HG03575 (cell line): ENCODE data around the gene GID8.

ENCODE experiments used
- ATAC-seq: cut with Tn5 transposase; IDR thresholded peaks from one replicate; pipeline ENCODE4 v1.9.1; 2021; ENCODE audit not compliant: unreplicated experiment, insufficient number of reproducible peaks, low FRiP score; ENCODE audit errors: extremely low read depth

GID8 gene

GRCh38 chr20:62935204-62935967, 2.6 kb upstream of the GID8 start:
- no peak for ATAC-seq

- no peak for ATAC-seq
Observed at GRCh38 chr20:62935968-62936585, 1.9 kb upstream of the GID8 start.

- ATAC-seq, result no peak
Observed at GRCh38 chr20:62937268-62938104, 461 bp upstream of the GID8 start.

GRCh38 chr20:62940875-62941274, 2.9 kb downstream of the GID8 start:
- ATAC-seq, result no peak

GRCh38 chr20:62941792-62942191, 3.8 kb downstream of the GID8 start:
- ATAC-seq, result no peak

DNA sequence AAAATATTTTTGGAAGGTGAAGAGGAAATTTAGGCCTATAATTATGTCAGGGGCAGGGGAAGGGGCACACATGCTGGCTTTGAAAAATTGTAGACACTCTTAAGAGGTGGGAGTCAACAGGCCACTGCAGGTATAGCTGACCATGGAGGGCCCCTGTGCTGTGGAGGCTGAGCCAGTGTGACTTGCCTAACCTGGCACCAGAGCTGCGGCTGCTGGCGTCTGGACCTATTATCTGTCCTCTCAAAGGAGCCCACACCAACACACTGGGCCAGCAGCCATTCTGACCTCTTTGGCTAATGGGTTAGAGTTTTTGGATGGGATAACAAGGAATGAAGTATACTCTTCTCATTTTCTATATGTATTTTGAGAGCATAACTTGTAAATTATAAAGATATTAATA, 4.5 kb downstream of the GID8 start:
- ATAC-seq, result no peak

GRCh38 chr20:62943396-62943795, 5.4 kb downstream of the GID8 start:
- ATAC-seq, result no peak

DNA sequence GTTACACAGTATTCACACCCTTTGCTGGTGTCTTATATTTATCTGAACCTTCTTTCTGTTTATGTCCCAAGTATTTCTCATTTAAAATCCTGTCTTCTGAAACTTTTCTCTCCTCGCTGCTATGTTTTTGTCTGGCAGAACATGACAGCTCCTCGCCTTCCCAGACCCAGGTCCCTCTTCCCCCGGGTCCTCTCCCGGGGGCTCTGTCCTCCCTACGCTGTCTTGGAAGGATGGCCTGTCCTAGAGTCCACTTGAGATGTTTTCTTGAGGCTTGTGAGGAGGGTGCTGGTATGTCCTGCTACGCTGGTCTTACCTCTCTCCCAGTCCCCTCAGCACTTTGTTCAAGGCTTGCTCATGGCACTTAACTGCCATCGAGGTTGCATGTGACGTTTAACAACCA, 6.2 kb downstream of the GID8 start:
- ATAC-seq, result no peak

DNA sequence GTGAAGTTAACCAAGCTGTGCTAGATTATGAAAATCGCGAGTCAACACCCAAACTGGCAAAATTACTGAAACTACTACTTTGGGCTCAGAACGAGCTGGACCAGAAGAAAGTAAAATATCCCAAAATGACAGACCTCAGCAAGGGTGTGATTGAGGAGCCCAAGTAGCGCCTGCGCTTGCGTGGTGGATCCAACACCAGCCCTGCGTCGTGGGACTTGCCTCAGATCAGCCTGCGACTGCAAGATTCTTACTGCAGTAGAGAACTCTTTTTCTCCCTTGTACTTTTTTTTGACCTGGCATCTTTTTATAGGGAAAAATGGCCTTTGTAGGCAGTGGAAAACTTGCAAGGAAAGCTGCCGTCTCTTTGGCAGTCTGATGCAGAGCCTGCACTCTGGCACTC, 6.8 kb downstream of the GID8 start:
- no peak for ATAC-seq

- no peak for ATAC-seq
Observed at GRCh38 chr20:62945771-62946339, 7.9 kb downstream of the GID8 start.

DNA sequence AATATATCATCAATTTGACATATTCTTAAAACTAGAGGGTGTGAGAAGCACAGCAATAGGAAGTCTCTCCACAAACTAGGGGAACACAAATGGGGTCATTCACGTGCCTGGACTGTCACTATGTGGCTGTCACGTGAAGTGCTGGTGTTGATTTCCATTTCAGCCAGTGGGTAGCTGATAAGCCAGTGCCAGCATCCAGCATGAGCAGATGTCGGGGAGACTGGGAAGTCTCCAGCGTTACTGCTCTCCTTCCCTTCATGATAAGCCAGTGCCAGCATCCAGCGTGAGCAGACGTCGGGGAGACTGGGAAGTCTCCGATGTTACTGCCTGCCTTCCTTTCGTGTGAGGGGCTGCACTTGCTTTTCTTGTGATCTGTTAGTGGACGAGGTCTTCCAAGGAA, 9.0 kb downstream of the GID8 start:
- no peak for ATAC-seq

- no peak for ATAC-seq
Observed at GRCh38 chr20:62947532-62948300, 9.8 kb downstream of the GID8 start.

DNA sequence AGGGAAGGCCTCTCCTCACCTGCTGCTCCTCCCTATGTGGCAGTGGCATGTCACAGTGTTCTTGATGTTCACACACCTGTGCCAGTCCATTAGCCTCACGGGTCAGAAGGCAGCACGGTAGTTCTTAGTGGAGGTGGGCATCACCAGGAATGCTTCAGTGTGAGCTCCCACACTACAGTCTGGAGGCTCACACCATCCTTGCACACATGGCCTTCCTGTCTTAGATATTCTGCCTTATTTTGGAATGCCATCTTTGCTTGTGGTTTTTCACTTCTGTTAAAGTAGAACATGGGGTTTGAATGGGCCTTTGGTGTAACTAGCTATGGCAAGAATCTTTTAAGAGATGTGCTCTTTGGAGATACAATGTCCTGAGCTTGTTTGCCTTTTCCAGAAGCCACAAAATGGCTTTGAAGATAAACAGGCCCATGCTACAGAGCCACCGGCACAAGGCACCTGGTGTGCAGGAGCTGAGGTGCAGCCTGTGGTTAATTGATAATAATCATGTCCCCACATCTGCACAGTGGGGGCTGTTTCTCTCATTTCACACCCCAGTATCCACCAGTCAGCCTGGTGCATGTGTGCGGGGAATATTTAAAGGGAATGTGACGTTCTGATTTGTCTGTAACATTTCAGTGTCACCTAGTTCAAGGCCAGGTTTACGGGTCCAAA, 11.3 kb downstream of the GID8 start:
- ATAC-seq, result no peak

DNA sequence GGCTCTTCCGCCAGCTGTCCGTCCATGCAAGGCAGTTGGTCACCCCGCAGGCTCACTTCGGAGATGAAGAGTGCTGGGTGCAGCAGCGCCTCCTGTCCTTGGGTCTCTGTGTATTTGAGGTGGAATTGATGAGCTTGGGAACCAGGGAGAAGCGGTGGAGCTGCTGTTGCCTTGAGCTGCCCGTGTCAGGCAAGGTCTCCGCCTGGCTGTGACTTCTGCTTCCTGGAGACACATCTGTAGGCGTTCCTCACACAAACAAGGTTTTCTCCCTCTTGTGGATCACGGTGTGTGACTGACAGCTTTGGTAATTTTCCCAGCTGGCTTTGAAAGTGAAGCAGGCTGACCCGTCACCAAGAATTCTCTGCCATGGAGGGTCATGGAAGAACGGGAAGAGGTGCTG, 12.0 kb downstream of the GID8 start:
- ATAC-seq, result no peak

GRCh38 chr20:62950741-62951140, 12.8 kb downstream of the GID8 start:
- ATAC-seq, result no peak

DNA sequence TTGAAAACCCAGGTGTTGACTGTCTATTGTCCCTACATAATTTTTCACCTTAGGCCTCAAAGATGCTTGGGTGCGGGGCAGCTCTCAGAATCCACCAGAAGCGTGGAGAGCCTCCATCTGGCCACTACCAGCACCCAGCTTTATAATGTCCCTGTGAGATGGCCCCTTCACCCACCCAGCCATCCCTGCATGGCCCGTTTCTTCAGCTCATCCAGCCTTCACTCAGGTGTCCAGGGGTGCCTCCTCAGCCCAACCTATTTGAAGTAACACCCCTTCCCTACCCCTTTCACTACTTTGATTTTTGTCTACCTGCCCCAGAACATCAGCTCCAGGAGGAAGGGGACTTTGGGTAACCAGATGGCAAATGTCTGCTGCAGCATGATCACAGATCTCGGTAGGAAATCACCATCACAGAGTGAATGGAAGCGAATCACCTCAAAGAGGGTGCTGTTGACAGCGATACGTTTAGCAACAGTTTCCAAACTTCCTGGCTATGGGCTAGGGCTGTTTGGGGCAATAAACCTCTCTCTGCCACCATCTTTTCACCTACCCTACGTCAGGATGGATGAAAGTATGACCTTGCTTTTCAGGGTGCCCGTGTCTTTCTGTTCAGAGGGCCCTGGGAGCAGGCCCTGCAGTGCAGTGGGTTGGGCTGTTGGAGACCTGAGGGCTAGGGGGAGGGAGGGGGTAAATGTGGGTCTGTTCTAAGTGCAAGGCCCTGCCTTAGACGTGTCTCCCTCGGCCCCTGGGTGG, 13.4 kb downstream of the GID8 start:
- no peak for ATAC-seq

- no peak for ATAC-seq
Observed at GRCh38 chr20:62951896-62952372, 14.0 kb downstream of the GID8 start.
